Spleen (tissue), 7 donors: ENCODE measurements around the gene DPP3.

Source experiments
- CTCF ChIP-seq, 11 experiments: fragments of 200-600 bp in 7 of 11; fragments of 450-650 bp in 4 of 11; sonication (generic) in 4 of 11; IDR thresholded peaks in 8 of 11; conservative IDR thresholded peaks in 3 of 11; 1 replicate in 7 of 11; 2 replicates in 4 of 11; pipeline versions ENCODE4 v1.4.0 to v1.8.0; 2016 to 2021; ENCODE audit warnings: antibody characterized with exemption in 11 of 11, inconsistent platforms in 4 of 11, mild to moderate bottlenecking in 1 of 11
- POLR2A ChIP-seq, 3 donors: fragments of 450-650 bp; IDR thresholded peaks; one replicate each; pipeline ENCODE4 v1.5.1; 2017; ENCODE audit warnings: antibody characterized with exemption in 3 of 3, mild to moderate bottlenecking in 1 of 3
- POLR2AphosphoS5 ChIP-seq, 3 donors: sonication (generic); formaldehyde crosslinking; IDR thresholded peaks; one replicate each; pipeline ENCODE4 v1.5.1; 2017; ENCODE audit warnings: antibody characterized with exemption in 3 of 3
- donor health status: DM: no; HTN: no; CAD: no; lungs with moderate emphysema.
- donor health status: DM: no; HTN: no; CAD: no.
- donor health status: DM: no; HTN: no; CAD: no.

GRCh38 chr11:66557733-66558326, 77.6 kb downstream of the DPP3 start:
- TF ChIP-seq CTCF (IDR thresholded peaks at IDR 0.05 in 8 of 11, conservative IDR thresholded peaks at IDR 0.05 in 3 of 11) (no peak), POLR2A (IDR thresholded peaks at IDR 0.05) (no peak), POLR2AphosphoS5 (IDR thresholded peaks at IDR 0.05) (no peak)
